ENCODE measurements around the gene PTPRN2. TPM values are rescaled to one million over a fixed set of nuclear protein-coding genes. Genes with fewer than 3 reads are reported as not detected.

PTPRN2 gene
- total RNA-seq, 1 donor from 2014 or later, result 1.8 TPM

- TF ChIP-seq, protein P1, sequence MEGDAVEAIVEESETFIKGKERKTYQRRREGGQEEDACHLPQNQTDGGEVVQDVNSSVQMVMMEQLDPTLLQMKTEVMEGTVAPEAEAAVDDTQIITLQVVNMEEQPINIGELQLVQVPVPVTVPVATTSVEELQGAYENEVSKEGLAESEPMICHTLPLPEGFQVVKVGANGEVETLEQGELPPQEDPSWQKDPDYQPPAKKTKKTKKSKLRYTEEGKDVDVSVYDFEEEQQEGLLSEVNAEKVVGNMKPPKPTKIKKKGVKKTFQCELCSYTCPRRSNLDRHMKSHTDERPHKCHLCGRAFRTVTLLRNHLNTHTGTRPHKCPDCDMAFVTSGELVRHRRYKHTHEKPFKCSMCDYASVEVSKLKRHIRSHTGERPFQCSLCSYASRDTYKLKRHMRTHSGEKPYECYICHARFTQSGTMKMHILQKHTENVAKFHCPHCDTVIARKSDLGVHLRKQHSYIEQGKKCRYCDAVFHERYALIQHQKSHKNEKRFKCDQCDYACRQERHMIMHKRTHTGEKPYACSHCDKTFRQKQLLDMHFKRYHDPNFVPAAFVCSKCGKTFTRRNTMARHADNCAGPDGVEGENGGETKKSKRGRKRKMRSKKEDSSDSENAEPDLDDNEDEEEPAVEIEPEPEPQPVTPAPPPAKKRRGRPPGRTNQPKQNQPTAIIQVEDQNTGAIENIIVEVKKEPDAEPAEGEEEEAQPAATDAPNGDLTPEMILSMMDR (IDR thresholded peaks at IDR 0.05), result no peak
- Mint-ChIP-seq H3K27me3 (no peaks in the 10 kb centered on the region), H3K27ac (no peak overlapping the region), H3K4me3 (no peak overlapping the region), H3K36me3 (ENCODE audit: low read depth) (no peaks in the 10 kb centered on the region), H3K4me1 (no peaks in the 10 kb centered on the region), H3K9me3 (no peaks in the 10 kb centered on the region)
- no peak for ATAC-seq (ENCODE audit: low read depth)
- POLR2A ChIA-PET, result no interaction called here
- DNase-seq, result no peak
- CTCF ChIA-PET, result no interaction called here
- intact Hi-C loops (cut with micrococcal nuclease), result no loop called here
Observed at GRCh38 chr7:158410720-158411119, 176.9 kb downstream of the PTPRN2 start.

- POLR2A ChIA-PET, result no interaction called here
- Mint-ChIP-seq H3K4me3 (no peak overlapping the region), H3K36me3 (ENCODE audit: low read depth) (no peaks in the 10 kb centered on the region), H3K9me3 (no peaks in the 10 kb centered on the region), H3K27ac (no peak overlapping the region), H3K27me3 (no peaks in the 10 kb centered on the region), H3K4me1 (no peaks in the 10 kb centered on the region)
- TF ChIP-seq, protein P1 (IDR thresholded peaks at IDR 0.05), result no peak
- DNase-seq, result no peak
- ATAC-seq (ENCODE audit: low read depth), result no peak
- intact Hi-C loops (cut with micrococcal nuclease), result loop anchor here (5.0 kb wide), 1 partner anchor 978 kb away; no protein-coding TSS in a partner anchor
- CTCF ChIA-PET, result no interaction called here
Observed at GRCh38 chr7:158409816-158410330, 177.8 kb downstream of the PTPRN2 start.

DNA sequence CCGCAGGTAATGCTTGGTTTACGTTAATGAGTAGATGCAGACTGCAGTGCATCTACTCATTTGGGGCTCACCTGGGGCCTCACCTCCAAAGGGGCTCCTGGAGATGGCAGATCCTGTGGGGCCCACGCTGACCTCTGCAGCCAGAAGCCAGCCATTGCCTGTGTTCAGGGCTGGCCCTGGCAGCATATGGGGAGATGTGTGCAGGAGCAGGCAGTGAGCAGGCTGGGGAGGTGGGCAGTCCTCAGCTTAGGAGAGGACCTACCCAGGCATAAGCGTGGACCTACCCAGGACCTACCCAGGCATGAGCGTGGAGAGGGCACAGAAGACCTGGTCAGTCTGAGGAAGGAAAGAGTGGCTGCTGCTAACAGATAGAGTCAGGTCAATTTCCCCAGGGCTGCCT, 178.5 kb downstream of the PTPRN2 start:
- Mint-ChIP-seq H3K9me3 (no peaks in the 10 kb centered on the region), H3K27ac (no peak overlapping the region), H3K36me3 (ENCODE audit: low read depth) (no peaks in the 10 kb centered on the region), H3K4me3 (no peak overlapping the region), H3K27me3 (no peaks in the 10 kb centered on the region), H3K4me1 (no peaks in the 10 kb centered on the region)
- TF ChIP-seq, protein P1 (IDR thresholded peaks at IDR 0.05), result no peak
- CTCF ChIA-PET, result no interaction called here
- POLR2A ChIA-PET, result no interaction called here
- no peak for ATAC-seq (ENCODE audit: low read depth)
- intact Hi-C loops (cut with micrococcal nuclease), result loop anchor here (5.0 kb wide), 1 partner anchor 977 kb away; no protein-coding TSS in a partner anchor
- DNase-seq, result no peak

- no peak for DNase-seq
- CTCF ChIA-PET, result no interaction called here
- intact Hi-C loops (cut with micrococcal nuclease), result loop anchor here (5.0 kb wide), 1 partner anchor 976 kb away; no protein-coding TSS in a partner anchor
- Mint-ChIP-seq H3K36me3 (ENCODE audit: low read depth) (no peaks in the 10 kb centered on the region), H3K4me3 (no peak overlapping the region), H3K27ac (no peak overlapping the region), H3K4me1 (no peaks in the 10 kb centered on the region), H3K9me3 (no peaks in the 10 kb centered on the region), H3K27me3 (no peaks in the 10 kb centered on the region)
- TF ChIP-seq, protein P1 (IDR thresholded peaks at IDR 0.05), result no peak
- ATAC-seq (ENCODE audit: low read depth), result no peak
- POLR2A ChIA-PET, result no interaction called here
Observed at GRCh38 chr7:158408318-158408920, 179.2 kb downstream of the PTPRN2 start.

- ChIA-PET POLR2A (no interaction called here), CTCF (no interaction called here)
- intact Hi-C loops (cut with micrococcal nuclease), result loop anchor here (5.0 kb wide), 1 partner anchor 975 kb away; no protein-coding TSS in a partner anchor
- DNase-seq, result no peak
- no peak overlapping the region for H3K27ac Mint-ChIP-seq
- H3K27me3 Mint-ChIP-seq, result no peaks in the 10 kb centered on the region
- H3K36me3 Mint-ChIP-seq (ENCODE audit: low read depth), result no peaks in the 10 kb centered on the region
- no peaks in the 10 kb centered on the region for H3K9me3 Mint-ChIP-seq
- H3K4me3 Mint-ChIP-seq, result no peak overlapping the region
- TF ChIP-seq, protein P1 (IDR thresholded peaks at IDR 0.05), result no peak
- H3K4me1 Mint-ChIP-seq, result no peaks in the 10 kb centered on the region
- no peak for ATAC-seq (ENCODE audit: low read depth)
Observed at GRCh38 chr7:158407581-158408317, 179.9 kb downstream of the PTPRN2 start.
